ENCODE measurements around the gene GABBR2.
A peak's percentile ranks its signal among the peaks of the same experiment; 100 is the strongest.

GABBR2 gene

GRCh38 chr9:98743818-98744611 lies 35.3 kb upstream of the GABBR2 start:
- H3K4me3 ChIP-seq (ENCODE audit: low read depth, low read length): no peak overlapping the region
- no peak for DNase-seq (ENCODE audit: low read depth)
- no peak for TF ChIP-seq CTCF (conservative IDR thresholded peaks at IDR 0.05; ENCODE audit: low read depth, low read length)

- DNase-seq (ENCODE audit: low read depth): no peak
- no peak for TF ChIP-seq CTCF (conservative IDR thresholded peaks at IDR 0.05; ENCODE audit: low read depth, low read length)
- H3K4me3 ChIP-seq (ENCODE audit: low read depth, low read length): no peak overlapping the region
Measured at GRCh38 chr9:98743329-98743728, 34.6 kb upstream of the GABBR2 start.

GRCh38 chr9:98742325-98743280 lies 33.9 kb upstream of the GABBR2 start:
- peak; percentile 44 for DNase-seq (ENCODE audit: low read depth)
- no peak for TF ChIP-seq CTCF (conservative IDR thresholded peaks at IDR 0.05; ENCODE audit: low read depth, low read length)
- no peak overlapping the region for H3K4me3 ChIP-seq (ENCODE audit: low read depth, low read length)

GRCh38 chr9:98740226-98740881 lies 31.6 kb upstream of the GABBR2 start:
- H3K4me3 ChIP-seq (ENCODE audit: low read depth, low read length): no peak overlapping the region
- DNase-seq (ENCODE audit: low read depth): no peak
- TF ChIP-seq CTCF (conservative IDR thresholded peaks at IDR 0.05; ENCODE audit: low read depth, low read length): no peak

- DNase-seq (ENCODE audit: low read depth): no peak
- no peak for TF ChIP-seq CTCF (conservative IDR thresholded peaks at IDR 0.05; ENCODE audit: low read depth, low read length)
- H3K4me3 ChIP-seq (ENCODE audit: low read depth, low read length): no peak overlapping the region
Measured at GRCh38 chr9:98738741-98739140, 30.0 kb upstream of the GABBR2 start.

GRCh38 chr9:98736226-98736625 lies 27.5 kb upstream of the GABBR2 start:
- DNase-seq (ENCODE audit: low read depth): no peak

More at GRCh38 chr9:98736226-98736625, 27.5 kb upstream of the GABBR2 start:
- H3K4me3 ChIP-seq (ENCODE audit: low read depth, low read length): no peak overlapping the region
- TF ChIP-seq CTCF (conservative IDR thresholded peaks at IDR 0.05; ENCODE audit: low read depth, low read length): no peak
